WI38 (cell line): Measurements from ENCODE around the gene CXCR2.

Source experiments
- H3K4me3 ChIP-seq: 2 replicates; pipeline ENCODE4 v1.5.1; 2011; ENCODE audit warnings: low read depth, mild to moderate bottlenecking, control low read depth, low read length
- TF ChIP-seq, protein P1 (sequence below): IDR thresholded peaks from 2 replicates; pipeline ENCODE4 v1.5.1; 2012; ENCODE audit warnings: low read depth, mild to moderate bottlenecking, control low read depth, low read length

Gene CXCR2

GRCh38 chr2:218137514-218137913 lies 11.7 kb downstream of the CXCR2 start:
- TF ChIP-seq, protein P1, sequence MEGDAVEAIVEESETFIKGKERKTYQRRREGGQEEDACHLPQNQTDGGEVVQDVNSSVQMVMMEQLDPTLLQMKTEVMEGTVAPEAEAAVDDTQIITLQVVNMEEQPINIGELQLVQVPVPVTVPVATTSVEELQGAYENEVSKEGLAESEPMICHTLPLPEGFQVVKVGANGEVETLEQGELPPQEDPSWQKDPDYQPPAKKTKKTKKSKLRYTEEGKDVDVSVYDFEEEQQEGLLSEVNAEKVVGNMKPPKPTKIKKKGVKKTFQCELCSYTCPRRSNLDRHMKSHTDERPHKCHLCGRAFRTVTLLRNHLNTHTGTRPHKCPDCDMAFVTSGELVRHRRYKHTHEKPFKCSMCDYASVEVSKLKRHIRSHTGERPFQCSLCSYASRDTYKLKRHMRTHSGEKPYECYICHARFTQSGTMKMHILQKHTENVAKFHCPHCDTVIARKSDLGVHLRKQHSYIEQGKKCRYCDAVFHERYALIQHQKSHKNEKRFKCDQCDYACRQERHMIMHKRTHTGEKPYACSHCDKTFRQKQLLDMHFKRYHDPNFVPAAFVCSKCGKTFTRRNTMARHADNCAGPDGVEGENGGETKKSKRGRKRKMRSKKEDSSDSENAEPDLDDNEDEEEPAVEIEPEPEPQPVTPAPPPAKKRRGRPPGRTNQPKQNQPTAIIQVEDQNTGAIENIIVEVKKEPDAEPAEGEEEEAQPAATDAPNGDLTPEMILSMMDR: no peak
- H3K4me3 ChIP-seq: no peak overlapping the region

DNA sequence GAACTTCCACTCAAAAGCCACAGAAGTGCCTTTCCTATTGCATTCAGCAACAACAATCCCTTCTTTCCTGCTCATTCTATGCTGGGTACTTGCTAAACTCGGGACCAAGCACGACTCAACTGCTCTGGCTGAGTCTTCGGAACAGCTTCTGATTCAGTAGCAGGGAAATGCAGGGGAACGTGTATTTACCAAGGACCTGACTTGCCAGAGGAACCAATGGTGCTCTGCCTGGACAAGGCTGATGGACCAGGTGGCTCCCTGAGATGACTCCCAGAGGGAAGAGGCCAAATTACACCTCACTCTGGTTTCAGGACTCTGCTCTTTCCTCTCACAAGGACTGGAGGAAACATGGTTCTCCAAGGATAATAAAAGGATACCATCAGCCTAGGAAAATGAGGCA lies 12.2 kb downstream of the CXCR2 start:
- H3K4me3 ChIP-seq: no peak overlapping the region
- TF ChIP-seq, protein P1: no peak

GRCh38 chr2:218145124-218145523 lies 19.3 kb downstream of the CXCR2 start:
- no peak overlapping the region for H3K4me3 ChIP-seq
- TF ChIP-seq, protein P1: no peak

GRCh38 chr2:218146056-218146455 lies 20.2 kb downstream of the CXCR2 start:
- TF ChIP-seq, protein P1: no peak
- no peak overlapping the region for H3K4me3 ChIP-seq

DNA sequence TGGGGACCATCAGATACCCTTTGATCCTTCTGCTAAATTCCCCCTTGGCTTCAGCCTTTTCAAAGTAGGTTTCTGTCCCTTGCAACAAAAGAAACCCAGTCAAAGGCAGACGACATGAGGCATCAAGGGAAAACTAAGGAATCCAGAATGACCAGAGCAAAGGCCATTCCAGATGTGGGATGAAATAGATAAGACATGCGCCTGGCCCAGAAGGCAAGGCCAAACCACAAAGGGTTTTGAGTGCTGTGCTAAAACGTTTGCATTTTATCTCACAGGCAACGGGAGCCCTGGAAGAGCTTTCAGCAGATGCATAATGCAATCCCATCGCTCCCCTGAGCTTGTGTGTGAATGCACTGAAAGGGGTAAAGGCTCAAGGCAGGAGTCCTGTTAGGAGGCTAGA lies 23.3 kb downstream of the CXCR2 start:
- TF ChIP-seq, protein P1: no peak
- no peak overlapping the region for H3K4me3 ChIP-seq

DNA sequence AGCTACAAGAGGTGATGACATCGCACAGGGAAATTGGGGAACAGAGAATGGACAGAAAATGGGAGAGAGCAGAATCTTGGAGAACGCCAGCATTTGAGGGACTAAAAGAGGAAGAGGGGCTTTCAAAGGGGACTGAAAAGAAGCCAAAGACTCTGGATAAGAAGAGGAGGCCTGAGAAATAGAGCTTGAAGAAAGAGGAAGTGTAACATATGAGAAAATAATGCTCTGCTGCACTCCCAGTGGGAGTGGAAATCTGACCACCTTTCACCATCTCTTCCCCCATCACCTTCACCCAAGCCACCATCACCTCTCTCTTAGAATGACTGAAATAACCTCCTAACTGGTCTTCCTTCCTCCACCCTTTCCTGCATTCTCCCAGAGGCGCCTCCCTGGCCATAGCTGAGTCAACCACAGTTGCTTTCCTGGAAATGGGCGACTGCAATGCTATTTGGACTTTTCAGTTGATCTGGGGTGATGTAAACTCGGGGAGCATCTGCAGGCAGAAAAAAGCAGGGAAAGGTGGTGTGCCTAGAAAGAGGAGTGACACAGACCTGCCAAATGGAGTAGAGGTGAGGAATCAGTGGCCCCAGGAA lies 24.1 kb downstream of the CXCR2 start:
- no peak overlapping the region for H3K4me3 ChIP-seq
- TF ChIP-seq, protein P1: no peak

- H3K4me3 ChIP-seq: no peak overlapping the region
- TF ChIP-seq, protein P1: no peak
These were observed 26.3 kb downstream of the CXCR2 start for GRCh38 chr2:218152172-218152571.
